Endothelial cell (in vitro differentiated cells): Measurements from ENCODE around the gene CTTNBP2. TPM values are rescaled to one million over a fixed set of nuclear protein-coding genes. Genes with fewer than 3 reads are reported as not detected.

Source experiments
- DNase-seq: peaks from one replicate; pipeline ENCODE4 v3.0.0; 2021; ENCODE audit warnings: low spot score
- H3K27ac Mint-ChIP-seq: one replicate; pipeline ENCODE4 v1.8.0; 2021; ENCODE audit warnings: mixed read lengths, inconsistent platforms; ENCODE audit not compliant: unreplicated experiment
- H3K27me3 Mint-ChIP-seq: one replicate; pipeline ENCODE4 v1.8.0; 2021; ENCODE audit warnings: mild to moderate bottlenecking, moderate library complexity, mixed read lengths, inconsistent platforms; ENCODE audit not compliant: unreplicated experiment
- H3K36me3 Mint-ChIP-seq: one replicate; pipeline ENCODE4 v1.8.0; 2021; ENCODE audit warnings: mild to moderate bottlenecking, low read depth, mixed read lengths, inconsistent platforms; ENCODE audit not compliant: unreplicated experiment
- H3K4me1 Mint-ChIP-seq: one replicate; pipeline ENCODE4 v1.8.0; 2021; ENCODE audit warnings: mild to moderate bottlenecking, mixed read lengths, inconsistent platforms; ENCODE audit not compliant: unreplicated experiment
- H3K4me3 Mint-ChIP-seq: one replicate; pipeline ENCODE4 v1.8.0; 2021; ENCODE audit warnings: mild to moderate bottlenecking, mixed read lengths, inconsistent platforms; ENCODE audit not compliant: unreplicated experiment
- H3K9me3 Mint-ChIP-seq: one replicate; pipeline ENCODE4 v1.8.0; 2021; ENCODE audit warnings: mixed read lengths, inconsistent platforms; ENCODE audit not compliant: unreplicated experiment
- total RNA-seq: library from RNA; stranded (reverse); fragmentation: NEBNext Ultra II Directional; extraction: Animal tissue kit (Norgen Biotek cat#: 25700); gene quantifications from one replicate; pipeline ENCODE4 v1.2.1, GENCODE V29; 2021; ENCODE audit not compliant: unreplicated experiment
- TF ChIP-seq, protein P1 (sequence below): fragments of 200-600 bp; sonication (generic); IDR thresholded peaks from one replicate; pipeline ENCODE4 v1.5.0; 2021; ENCODE audit warnings: antibody characterized with exemption; ENCODE audit not compliant: unreplicated experiment

CTTNBP2 gene
- total RNA-seq, 1 donor from 2014 or later: 24.4 TPM

DNA sequence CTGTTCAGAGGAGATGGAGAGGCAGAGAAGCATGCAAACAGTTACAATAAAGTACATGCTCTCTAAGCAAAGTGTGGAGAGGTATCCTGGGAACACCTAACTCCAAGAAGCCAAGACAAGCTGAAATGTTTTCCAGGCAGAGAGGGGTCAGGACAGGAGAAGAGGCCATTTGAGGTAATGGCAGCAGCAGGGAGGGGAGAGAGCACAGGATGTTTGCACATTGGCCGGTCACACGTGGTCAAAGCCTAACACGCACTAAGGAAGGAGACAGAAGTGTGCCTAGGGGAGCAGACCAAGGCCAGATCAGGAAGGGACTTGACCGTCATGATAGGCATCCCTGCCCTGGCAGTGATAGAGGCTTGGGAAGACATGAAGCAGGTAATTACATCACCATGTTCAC, 101.5 kb downstream of the CTTNBP2 start:
- Mint-ChIP-seq H3K27ac (no peak overlapping the region), H3K27me3 (no peaks in the 10 kb centered on the region), H3K9me3 (no peaks in the 10 kb centered on the region), H3K36me3 (peaks cover 17% of the 10 kb centered on the region), H3K4me1 (peaks cover 22% of the 10 kb centered on the region), H3K4me3 (no peak overlapping the region)
- DNase-seq: no peak
- TF ChIP-seq, protein P1, sequence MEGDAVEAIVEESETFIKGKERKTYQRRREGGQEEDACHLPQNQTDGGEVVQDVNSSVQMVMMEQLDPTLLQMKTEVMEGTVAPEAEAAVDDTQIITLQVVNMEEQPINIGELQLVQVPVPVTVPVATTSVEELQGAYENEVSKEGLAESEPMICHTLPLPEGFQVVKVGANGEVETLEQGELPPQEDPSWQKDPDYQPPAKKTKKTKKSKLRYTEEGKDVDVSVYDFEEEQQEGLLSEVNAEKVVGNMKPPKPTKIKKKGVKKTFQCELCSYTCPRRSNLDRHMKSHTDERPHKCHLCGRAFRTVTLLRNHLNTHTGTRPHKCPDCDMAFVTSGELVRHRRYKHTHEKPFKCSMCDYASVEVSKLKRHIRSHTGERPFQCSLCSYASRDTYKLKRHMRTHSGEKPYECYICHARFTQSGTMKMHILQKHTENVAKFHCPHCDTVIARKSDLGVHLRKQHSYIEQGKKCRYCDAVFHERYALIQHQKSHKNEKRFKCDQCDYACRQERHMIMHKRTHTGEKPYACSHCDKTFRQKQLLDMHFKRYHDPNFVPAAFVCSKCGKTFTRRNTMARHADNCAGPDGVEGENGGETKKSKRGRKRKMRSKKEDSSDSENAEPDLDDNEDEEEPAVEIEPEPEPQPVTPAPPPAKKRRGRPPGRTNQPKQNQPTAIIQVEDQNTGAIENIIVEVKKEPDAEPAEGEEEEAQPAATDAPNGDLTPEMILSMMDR: no peak

DNA sequence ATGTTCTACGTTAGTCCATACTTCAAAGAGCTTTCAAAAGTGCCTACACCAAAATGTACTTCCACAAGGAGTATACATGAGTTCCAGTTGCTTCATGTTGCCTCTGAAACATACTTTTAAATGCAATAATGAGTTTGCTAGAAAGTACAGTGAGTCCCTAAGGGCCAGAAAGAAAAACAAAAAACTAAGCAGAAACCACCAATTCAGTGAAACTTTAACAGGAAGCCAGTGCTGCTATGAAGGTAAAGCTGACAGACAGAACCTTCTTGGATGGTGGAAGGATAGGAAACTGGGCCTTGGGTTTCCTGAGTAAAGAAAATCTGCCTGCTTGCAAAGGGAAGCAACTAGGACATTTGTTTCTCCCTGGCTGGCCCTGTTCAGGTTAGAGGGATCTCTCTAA, 104.2 kb downstream of the CTTNBP2 start:
- H3K27ac Mint-ChIP-seq: no peak overlapping the region
- TF ChIP-seq, protein P1: no peak
- H3K27me3 Mint-ChIP-seq: no peaks in the 10 kb centered on the region
- no peaks in the 10 kb centered on the region for H3K9me3 Mint-ChIP-seq
- DNase-seq: no peak
- H3K4me1 Mint-ChIP-seq: peaks cover 19% of the 10 kb centered on the region
- no peak overlapping the region for H3K4me3 Mint-ChIP-seq
- peaks cover 19% of the 10 kb centered on the region for H3K36me3 Mint-ChIP-seq

GRCh38 chr7:117767951-117768350, 105.3 kb downstream of the CTTNBP2 start:
- H3K27ac Mint-ChIP-seq: no peak overlapping the region
- no peak overlapping the region for H3K4me3 Mint-ChIP-seq
- peaks cover 8% of the 10 kb centered on the region for H3K4me1 Mint-ChIP-seq
- no peaks in the 10 kb centered on the region for H3K27me3 Mint-ChIP-seq
- H3K36me3 Mint-ChIP-seq: peaks cover 18% of the 10 kb centered on the region
- TF ChIP-seq, protein P1: no peak
- H3K9me3 Mint-ChIP-seq: no peaks in the 10 kb centered on the region
- no peak for DNase-seq

DNA sequence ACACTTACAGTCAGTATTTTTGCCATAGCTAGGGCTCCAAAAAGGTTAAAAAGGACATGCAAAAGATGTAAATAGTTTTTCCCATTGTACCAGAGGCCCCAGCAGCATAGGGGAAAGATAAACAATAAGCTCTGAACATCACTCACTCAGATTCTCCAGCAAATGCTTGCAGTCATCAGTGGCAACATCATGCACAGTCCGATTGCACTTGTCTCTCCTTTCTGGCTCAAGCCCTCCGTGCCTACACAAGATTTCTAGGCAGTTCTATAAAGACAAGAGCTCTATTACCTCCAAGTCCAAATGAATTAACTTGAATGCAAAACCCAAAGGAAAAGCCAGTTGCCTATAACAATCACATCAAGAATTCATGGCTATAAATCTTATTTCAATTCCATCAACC, 106.3 kb downstream of the CTTNBP2 start:
- TF ChIP-seq, protein P1: no peak
- Mint-ChIP-seq H3K4me3 (no peak overlapping the region), H3K36me3 (peaks cover 23% of the 10 kb centered on the region), H3K27ac (no peak overlapping the region), H3K9me3 (no peaks in the 10 kb centered on the region), H3K27me3 (no peaks in the 10 kb centered on the region), H3K4me1 (peaks cover 13% of the 10 kb centered on the region)
- DNase-seq: no peak

DNA sequence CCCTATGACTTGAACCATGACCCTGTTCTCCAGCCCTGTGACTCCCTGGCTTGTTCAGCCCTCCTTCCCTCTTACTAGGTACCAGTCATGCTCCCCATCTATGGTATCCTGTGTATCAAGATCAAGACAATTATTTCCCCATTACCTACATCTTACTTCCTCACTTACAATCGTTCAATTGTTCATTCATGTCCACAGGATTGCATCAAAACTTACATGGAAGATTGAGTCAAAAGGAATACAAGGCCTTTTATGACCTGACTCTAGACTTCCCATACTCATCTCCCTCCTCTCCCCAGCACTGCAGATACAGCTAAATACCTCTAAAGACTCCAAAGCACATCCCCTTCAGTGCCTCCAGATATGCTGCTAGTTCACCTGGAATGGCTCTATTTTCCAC, 109.2 kb downstream of the CTTNBP2 start:
- DNase-seq: no peak
- H3K36me3 Mint-ChIP-seq: peaks cover 13% of the 10 kb centered on the region
- no peak overlapping the region for H3K27ac Mint-ChIP-seq
- H3K4me3 Mint-ChIP-seq: peak overlapping the region; percentile 21
- TF ChIP-seq, protein P1: no peak
- peaks cover 9% of the 10 kb centered on the region for H3K4me1 Mint-ChIP-seq
- no peaks in the 10 kb centered on the region for H3K9me3 Mint-ChIP-seq
- no peaks in the 10 kb centered on the region for H3K27me3 Mint-ChIP-seq
